GM18868 (cell line): ENCODE measurements around the gene GRK3.
"Not testable (repeated sequence)": the region's sequence is repeated elsewhere in the genome, so short reads cannot be mapped to it uniquely, and the experiment has no call there.

Source experiments
- ATAC-seq: cut with Tn5 transposase; IDR thresholded peaks from one replicate; pipeline ENCODE4 v1.9.1; 2021; ENCODE audit warnings: mild to moderate bottlenecking, moderate library complexity; ENCODE audit not compliant: unreplicated experiment

GRK3 gene

DNA sequence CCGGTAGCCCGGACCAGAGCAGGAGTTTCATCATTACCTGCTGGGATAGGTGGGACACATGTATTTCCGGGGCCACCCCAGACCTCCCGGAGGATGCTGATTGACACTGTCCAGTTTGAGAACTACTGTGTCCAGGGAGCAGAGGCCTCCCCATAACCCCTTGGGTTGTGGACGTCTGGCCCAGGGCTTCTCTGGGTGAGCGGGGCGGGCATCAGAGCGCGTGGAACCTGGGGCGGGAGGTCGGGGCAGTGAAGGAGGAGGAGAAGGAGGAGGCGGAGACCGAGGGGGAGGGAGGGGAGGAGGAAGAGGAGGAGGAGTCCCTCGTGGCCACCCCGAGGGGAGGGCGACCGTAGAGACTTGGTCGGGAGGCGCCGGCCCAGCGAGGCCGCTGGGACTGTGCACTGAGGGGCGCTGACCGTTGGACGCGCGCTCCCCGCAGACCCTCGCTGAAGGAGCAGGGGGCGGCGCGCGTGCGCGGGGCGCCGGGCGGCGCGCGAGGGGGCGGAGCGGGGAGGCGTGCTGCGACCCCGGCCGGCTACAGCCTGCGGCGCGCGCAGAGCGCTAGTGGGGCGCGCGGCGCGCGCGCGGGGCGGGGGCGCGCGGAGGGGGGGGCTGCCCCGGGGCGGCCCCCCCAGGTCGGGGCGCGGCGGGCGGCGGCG lies at the start of gene GRK3:
GRK3 (plus strand) TSS at position 356 of the 659 bp plus-strand sequence. CDS start 366 bp downstream, outside the sequence.
- ATAC-seq: peak; percentile 38

DNA sequence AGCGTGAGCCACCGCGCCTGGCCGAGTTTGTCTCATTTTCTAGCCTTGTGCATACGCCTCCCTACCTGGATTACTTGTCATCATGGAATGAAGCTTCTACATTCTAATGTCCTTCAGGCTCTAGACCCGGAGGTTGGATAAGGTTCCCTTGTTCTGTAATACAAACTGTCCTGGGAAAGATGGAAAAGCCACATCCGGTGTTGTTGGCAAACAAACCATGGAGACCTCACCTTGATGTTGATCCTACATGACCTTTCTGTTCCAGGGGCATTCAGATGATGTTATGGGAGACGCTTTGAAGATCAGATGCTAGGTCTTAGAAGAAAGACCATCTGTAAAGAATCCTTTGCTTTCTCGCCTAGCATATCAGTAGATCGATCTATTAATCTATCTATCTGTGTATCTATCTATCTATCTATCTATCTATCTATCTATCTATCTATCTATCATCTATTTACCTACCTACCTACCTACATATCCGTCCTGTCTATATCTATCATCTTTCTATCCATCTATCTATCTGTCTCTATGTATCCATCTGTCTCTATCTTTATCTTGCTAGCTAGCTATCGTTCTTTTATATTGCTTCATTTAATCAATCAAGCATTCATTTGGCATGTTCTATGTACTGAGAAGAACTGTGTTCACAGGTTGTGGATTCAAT lies 46.3 kb upstream of the GRK3 start:
- ATAC-seq: no peak

GRCh38 chr22:25525376-25525775 lies 39.1 kb upstream of the GRK3 start:
- ATAC-seq: no peak

DNA sequence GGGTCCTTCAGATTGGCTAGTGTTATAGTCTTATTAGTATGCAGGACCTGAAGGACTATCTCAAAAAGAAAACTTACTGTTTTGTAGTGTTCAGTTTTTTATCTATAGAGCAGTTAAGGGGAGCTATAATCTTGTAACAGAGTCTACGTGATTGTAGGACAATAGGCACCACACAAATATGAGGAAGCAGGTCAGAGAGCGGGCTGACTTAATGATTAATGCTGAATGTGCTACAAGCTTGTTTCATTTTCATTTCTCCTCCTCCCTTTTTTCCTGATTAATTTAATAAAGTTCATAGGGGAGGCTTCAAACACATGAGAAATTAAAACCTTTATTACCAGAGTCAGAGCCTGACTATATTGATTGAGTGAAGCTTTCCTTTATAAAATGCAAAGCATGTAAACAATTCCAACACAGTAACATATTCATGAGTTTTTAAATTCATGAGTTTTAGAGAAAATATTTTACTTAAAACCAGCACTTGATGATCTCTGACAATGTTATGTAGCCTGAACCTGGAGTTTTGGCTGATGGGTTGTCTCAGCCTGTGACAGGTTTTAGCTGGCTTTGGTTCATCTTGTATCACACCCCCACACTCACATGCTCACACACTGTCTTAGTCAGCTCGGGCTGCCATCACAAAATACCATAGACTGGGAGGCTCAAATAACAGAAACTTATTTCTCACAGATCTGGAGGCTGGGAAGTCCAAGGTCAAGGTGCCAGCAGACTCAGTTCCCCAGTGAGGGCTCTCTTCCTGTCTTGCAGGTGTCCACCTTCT lies 38.5 kb upstream of the GRK3 start:
- ATAC-seq: not testable (repeated sequence)

GRCh38 chr22:25527016-25527415 lies 37.5 kb upstream of the GRK3 start:
- not testable (repeated sequence) for ATAC-seq

GRCh38 chr22:25528068-25528467 lies 36.4 kb upstream of the GRK3 start:
- ATAC-seq: not testable (repeated sequence)

- not testable (repeated sequence) for ATAC-seq
Measured at GRCh38 chr22:25529059-25529458, 35.4 kb upstream of the GRK3 start.

DNA sequence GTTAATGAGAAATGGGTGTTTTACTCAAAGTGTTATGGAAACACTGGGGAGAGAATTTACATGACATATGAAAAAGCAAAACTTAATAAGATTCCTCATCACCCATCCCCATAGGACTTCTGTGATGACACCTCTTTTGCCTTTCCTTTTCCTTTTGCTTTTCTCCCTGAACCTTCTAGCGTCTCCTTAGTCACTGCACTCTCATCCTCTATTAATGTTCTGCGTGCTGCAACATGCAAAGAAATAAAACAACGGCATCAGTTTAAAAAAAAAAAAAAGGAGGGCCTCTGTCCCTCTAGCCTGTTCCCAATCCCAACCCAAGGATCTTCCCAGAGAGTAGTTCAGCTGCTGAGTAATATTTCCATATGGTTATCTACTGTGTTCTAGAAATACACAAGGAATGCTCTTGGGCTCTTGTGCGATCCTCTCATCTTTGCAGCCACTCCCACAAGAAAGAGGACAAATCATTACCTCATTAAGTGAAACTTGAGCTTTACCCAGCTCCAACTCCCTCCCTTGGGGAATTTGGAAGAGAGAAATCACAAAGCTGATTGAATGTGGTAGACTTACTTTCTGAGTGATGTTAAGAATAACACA lies 34.8 kb upstream of the GRK3 start:
- not testable (repeated sequence) for ATAC-seq

- not testable (repeated sequence) for ATAC-seq
Measured at GRCh38 chr22:25531677-25532076, 32.8 kb upstream of the GRK3 start.

DNA sequence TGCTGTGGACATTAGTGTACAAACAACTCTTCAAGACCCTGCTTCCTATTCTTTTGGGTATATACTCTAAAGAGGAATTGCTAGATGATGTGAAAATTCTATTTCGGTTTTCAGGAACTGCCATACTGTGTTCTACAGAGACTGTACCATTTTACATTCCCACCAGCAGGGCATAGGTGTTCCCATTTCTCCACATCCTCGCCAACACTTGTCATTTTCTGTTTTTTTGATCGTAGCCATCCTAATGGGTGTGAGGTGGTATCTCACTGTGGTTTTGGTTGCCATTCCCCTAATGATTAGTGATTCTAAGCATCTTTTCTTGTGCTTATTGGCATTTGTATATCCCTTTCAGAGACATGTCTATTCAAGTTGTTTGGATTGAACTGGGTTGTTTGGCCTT lies 29.8 kb upstream of the GRK3 start:
- no peak for ATAC-seq

DNA sequence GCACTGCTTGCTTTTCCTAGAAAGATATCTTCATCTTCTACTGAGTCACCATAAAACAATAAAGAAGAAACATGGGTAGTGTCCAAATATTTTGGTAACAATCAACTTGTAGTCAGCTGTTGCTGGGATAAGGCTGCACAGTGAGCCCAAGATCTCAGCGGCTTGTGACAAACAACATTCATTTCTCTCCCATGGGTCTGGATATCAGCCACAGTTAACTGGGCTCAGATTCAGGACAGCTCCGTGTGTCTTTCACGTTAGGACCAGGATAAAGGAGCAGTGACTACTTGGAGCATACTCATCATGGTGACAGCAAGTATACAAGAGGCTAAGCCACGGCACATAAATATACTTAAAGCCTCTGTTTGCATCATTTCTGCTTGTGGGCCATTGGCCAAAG lies 27.9 kb upstream of the GRK3 start:
- no peak for ATAC-seq

DNA sequence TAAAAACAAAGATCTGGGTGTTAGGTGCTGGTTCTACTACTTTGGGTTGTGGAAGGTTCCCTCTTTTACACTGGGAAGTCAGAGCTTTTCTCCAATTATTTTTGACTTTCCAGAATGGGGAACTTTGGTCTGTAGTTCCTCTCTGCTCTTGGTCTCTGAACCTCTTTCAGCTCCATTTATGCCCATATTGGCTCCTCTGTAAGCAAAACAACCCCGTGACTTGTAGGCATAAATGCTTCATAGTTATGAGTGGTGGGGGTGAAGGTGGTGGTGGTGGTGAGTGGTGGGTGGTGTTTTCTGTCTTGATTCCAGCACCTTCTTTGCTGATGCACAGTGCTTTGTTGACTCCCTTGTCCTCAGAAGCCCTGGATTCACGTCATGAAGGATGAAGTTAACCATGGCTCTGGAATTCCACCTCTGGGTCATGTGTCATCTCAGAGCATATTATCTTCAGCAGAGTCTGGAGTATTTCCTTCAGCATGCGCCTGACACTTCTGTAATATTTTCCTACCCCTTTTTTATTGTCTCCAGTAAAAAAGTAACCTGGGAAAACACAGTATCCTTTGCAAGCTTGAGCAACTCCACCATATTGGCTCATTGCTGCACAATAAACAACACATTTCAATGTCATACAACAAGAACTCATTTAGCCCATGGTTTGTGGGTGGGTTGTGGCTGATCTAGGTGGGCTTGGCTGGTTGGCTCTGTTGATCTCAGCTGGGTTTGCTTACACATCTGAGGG lies 24.1 kb upstream of the GRK3 start:
- ATAC-seq: no peak

- no peak for ATAC-seq
Measured at GRCh38 chr22:25540908-25541660, 23.4 kb upstream of the GRK3 start.

DNA sequence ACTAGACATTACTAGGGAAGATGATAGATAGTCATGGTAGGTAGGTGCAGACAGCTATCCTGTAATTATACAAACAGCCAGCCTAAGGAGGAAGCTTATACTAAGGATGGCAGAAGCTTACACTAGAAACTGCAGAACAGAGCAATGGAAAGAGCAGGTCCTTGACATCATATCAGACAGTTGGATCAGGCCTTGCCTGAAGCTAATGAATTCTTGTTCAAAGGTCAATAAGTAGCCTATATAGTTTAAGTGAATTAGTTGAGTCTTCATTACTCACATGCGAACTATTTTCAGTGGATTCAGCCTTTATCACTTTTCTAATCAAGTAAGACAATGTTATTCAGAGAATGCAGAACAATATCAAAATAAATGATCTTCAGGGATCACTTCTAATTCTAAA lies 22.3 kb upstream of the GRK3 start:
- ATAC-seq: no peak

DNA sequence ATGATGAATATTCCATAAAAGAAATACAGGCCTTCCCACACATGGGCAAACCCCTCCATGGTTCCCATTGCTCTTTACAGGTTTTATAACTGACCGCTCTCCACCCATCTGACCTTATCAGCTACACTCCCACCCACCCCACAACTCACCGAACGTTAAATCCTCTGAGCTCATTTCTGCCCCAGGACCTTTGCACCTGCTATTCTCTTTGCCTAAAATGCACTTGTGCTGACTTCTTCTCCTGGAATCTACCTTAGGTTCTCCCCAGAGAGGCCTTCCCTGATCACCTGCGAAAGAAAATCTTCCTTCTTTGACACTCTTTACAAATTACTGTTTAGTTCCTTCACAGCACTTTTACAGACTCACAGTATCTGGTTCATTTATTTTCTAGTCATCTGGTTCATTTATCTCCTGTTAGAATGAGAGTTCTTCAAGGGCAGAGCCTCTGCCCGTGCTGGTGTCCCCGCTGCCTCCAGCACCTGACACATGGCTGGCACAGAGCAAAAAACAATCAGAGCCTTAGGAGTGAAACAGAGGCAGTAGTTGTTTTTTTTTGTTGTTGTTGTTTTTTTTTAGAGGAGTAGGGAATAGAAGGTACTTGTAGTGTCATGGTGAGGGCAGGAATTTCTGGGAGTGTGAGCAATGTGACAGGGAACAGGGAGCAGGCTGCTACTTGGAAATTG lies 21.6 kb upstream of the GRK3 start:
- ATAC-seq: no peak

DNA sequence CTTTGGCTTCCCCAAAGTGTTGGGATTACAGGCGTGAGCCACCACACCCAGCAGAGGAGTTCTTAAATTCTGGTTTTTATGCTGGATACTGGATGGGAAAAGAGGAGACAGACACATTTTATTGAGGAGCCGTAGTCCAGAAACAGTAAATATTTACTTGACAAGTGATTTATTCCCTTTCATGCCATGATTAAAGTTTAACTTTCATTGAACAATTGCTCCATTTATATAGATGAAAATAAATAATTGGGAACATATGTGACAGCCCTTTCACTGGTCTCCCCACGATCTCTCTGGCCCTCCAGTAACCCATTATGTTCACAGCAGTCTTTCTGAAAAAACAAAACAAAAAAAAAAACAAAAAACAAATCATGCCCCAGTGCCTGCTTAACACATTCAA lies 19.3 kb upstream of the GRK3 start:
- ATAC-seq: no peak

GRCh38 chr22:25545672-25546071 lies 18.8 kb upstream of the GRK3 start:
- ATAC-seq: no peak

DNA sequence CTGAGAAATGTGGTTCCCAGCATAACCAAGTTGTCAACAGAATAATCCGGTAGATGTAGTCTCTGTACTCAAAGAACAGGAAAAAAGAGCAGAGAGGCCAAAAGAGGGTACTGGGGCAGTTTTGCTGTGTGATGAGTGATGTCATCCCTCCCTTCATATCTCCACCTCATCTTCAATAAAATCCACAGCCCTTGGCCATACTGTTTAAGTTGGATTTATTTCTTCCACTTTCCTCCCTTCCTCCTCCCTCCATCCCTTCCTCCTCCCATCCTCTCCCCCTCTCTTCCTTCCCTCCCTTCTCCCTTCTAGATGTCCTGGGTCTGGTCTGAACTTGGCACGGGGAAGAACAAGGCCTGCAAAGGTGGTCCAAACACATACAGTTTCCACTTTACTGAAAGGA lies 18.2 kb upstream of the GRK3 start:
- no peak for ATAC-seq

DNA sequence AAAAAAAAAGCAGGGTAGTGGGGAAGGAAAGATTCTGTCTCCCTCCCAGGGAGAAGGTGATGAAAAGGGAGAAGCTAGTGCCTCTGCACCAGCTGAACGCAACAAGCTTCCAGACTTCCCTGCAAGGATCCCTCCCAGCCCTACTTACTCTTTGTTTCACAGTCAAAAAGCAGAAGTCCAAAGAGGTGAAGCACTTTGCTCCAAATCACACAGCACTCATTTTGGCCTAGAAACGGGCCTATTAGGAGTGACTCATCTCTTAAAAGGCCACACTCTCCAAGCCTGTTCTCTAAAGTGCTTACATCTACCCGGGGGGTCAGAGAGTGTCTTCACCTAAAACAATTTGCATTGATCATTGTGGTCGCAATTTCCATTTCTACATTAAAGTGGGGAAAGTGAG lies 17.7 kb upstream of the GRK3 start:
- ATAC-seq: peak; percentile 51
